Endothelial cell of umbilical vein (primary cell): ENCODE results near the gene LRRC27.

ENCODE experiments used
- CTCF ChIP-seq, 2 donors: IDR thresholded peaks; 1 replicate in 1 of 2; 2 replicates in 1 of 2; pipeline ENCODE4 v1.5.1; 2011; ENCODE audit warnings: low read length in 2 of 2, mild to moderate bottlenecking in 2 of 2, moderate library complexity in 2 of 2, control low read depth in 1 of 2, inconsistent platforms in 1 of 2, low read depth in 1 of 2; ENCODE audit not compliant: insufficient read depth in 1 of 2; ENCODE audit errors: extremely low read depth in 1 of 2
- EZH2 ChIP-seq: IDR thresholded peaks from 2 replicates; pipeline ENCODE4 v1.6.1; 2012; ENCODE audit warnings: borderline replicate concordance, low read depth, mild to moderate bottlenecking, moderate library complexity, low read length, inconsistent platforms; ENCODE audit not compliant: severe bottlenecking
- JUN ChIP-seq: IDR thresholded peaks from 2 replicates; pipeline ENCODE4 v1.6.1; 2011; ENCODE audit warnings: borderline replicate concordance, low read depth; ENCODE audit not compliant: insufficient read length, insufficient read depth
- POLR2A ChIP-seq: IDR thresholded peaks from 2 replicates; pipeline ENCODE4 v1.6.1; 2012; ENCODE audit warnings: low read depth, mild to moderate bottlenecking, control low read depth, low read length

- TF ChIP-seq CTCF (IDR thresholded peaks at IDR 0.05; ENCODE audit: extremely low read depth in 1 of 2, insufficient read depth in 1 of 2, low read depth in 1 of 2, low read length in 2 of 2) (no peak), EZH2 (no peak), POLR2A (no peak), JUN (no peak)
Observed at GRCh38 chr10:132302421-132303310, 29.3 kb upstream of the LRRC27 start.
